AG08395 (cell line): ENCODE measurements around the gene MICU1.
"Not testable (repeated sequence)": the region's sequence is repeated elsewhere in the genome, so short reads cannot be mapped to it uniquely, and the experiment has no call there.

Experiments
- DNase-seq: peaks from one replicate; pipeline ENCODE4 v3.0.0; 2012; ENCODE audit warnings: mixed read lengths, low spot score

MICU1 gene

GRCh38 chr10:72445851-72446250 is 180.0 kb downstream of the MICU1 start:
- no peak for DNase-seq

GRCh38 chr10:72442969-72443368 is 182.9 kb downstream of the MICU1 start:
- DNase-seq, result not testable (repeated sequence)

- DNase-seq, result no peak
Measured at GRCh38 chr10:72435570-72435969, 190.3 kb downstream of the MICU1 start.

- not testable (repeated sequence) for DNase-seq
Measured at GRCh38 chr10:72430936-72431335, 194.9 kb downstream of the MICU1 start.

- no peak for DNase-seq
Measured at GRCh38 chr10:72429931-72430330, 195.9 kb downstream of the MICU1 start.

GRCh38 chr10:72426986-72427385 is 198.9 kb downstream of the MICU1 start:
- DNase-seq, result no peak

GRCh38 chr10:72425133-72425532 is 200.7 kb downstream of the MICU1 start:
- no peak for DNase-seq

GRCh38 chr10:72424561-72424960 is 201.3 kb downstream of the MICU1 start:
- DNase-seq, result no peak

GRCh38 chr10:72423426-72423825 is 202.5 kb downstream of the MICU1 start:
- no peak for DNase-seq

GRCh38 chr10:72421885-72422540 is 203.9 kb downstream of the MICU1 start:
- no peak for DNase-seq

- no peak for DNase-seq
Measured at GRCh38 chr10:72419241-72419640, 206.6 kb downstream of the MICU1 start.

GRCh38 chr10:72418679-72419078 is 207.2 kb downstream of the MICU1 start:
- DNase-seq, result no peak

GRCh38 chr10:72417971-72418370 is 207.9 kb downstream of the MICU1 start:
- no peak for DNase-seq

GRCh38 chr10:72416661-72417060 is 209.2 kb downstream of the MICU1 start:
- DNase-seq, result no peak

- no peak for DNase-seq
Measured at GRCh38 chr10:72414642-72415041, 211.2 kb downstream of the MICU1 start.

GRCh38 chr10:72409167-72409566 is 216.7 kb downstream of the MICU1 start:
- no peak for DNase-seq

GRCh38 chr10:72407927-72408600 is 217.8 kb downstream of the MICU1 start:
- DNase-seq, result no peak

GRCh38 chr10:72407471-72407870 is 218.4 kb downstream of the MICU1 start:
- DNase-seq, result no peak

GRCh38 chr10:72395581-72395980 is 230.3 kb downstream of the MICU1 start:
- DNase-seq, result not testable (repeated sequence)

- no peak for DNase-seq
Measured at GRCh38 chr10:72392571-72392970, 233.3 kb downstream of the MICU1 start.

GRCh38 chr10:72390764-72391163 is 235.1 kb downstream of the MICU1 start:
- no peak for DNase-seq

- no peak for DNase-seq
Measured at GRCh38 chr10:72389716-72390115, 236.2 kb downstream of the MICU1 start.

GRCh38 chr10:72389014-72389413 is 236.9 kb downstream of the MICU1 start:
- DNase-seq, result no peak

GRCh38 chr10:72388062-72388461 is 237.8 kb downstream of the MICU1 start:
- DNase-seq, result no peak
